Osteoblast (primary cell): ENCODE results near the gene KDM5C. TPM values are rescaled to one million over a fixed set of nuclear protein-coding genes. Genes with fewer than 3 reads are reported as not detected.

Experiments
- DNase-seq: peaks from one replicate; pipeline ENCODE4 v3.0.0; 2011; ENCODE audit warnings: low spot score, mixed read lengths; ENCODE audit not compliant: insufficient read length; ENCODE audit errors: missing footprints
- H2AFZ ChIP-seq: 2 replicates; pipeline ENCODE4 v1.6.0; 2011; ENCODE audit warnings: mild to moderate bottlenecking, low read length
- H3K27ac ChIP-seq: 2 replicates; pipeline ENCODE4 v1.5.1; 2011; ENCODE audit warnings: mild to moderate bottlenecking, low read depth, low read length, moderate library complexity
- H3K27me3 ChIP-seq: 2 replicates; pipeline ENCODE4 v1.6.0; 2012; ENCODE audit warnings: mild to moderate bottlenecking, control low read depth, inconsistent platforms, low read length, moderate library complexity; ENCODE audit not compliant: insufficient read depth
- H3K36me3 ChIP-seq: 2 replicates; pipeline ENCODE4 v1.5.1; 2011; ENCODE audit warnings: mild to moderate bottlenecking, low read length, control low read depth, moderate library complexity; ENCODE audit not compliant: insufficient read depth
- H3K4me1 ChIP-seq: 2 replicates; pipeline ENCODE4 v1.5.1; 2011; ENCODE audit warnings: mild to moderate bottlenecking, low read length, control low read depth, moderate library complexity; ENCODE audit not compliant: insufficient read depth
- H3K4me2 ChIP-seq: 2 replicates; pipeline ENCODE4 v1.6.0; 2011; ENCODE audit warnings: mild to moderate bottlenecking, low read length; ENCODE audit not compliant: insufficient read depth
- H3K4me3 ChIP-seq: fragments of 200-600 bp; sonication (generic); 3 replicates; pipeline ENCODE4 v1.5.1; 2012; ENCODE audit warnings: mild to moderate bottlenecking, low read length, inconsistent platforms; ENCODE audit not compliant: insufficient read depth
- H3K79me2 ChIP-seq: 2 replicates; pipeline ENCODE4 v1.6.0; 2012; ENCODE audit warnings: mild to moderate bottlenecking, low read length, control low read depth, inconsistent platforms; ENCODE audit not compliant: insufficient read depth
- H3K9me3 ChIP-seq: 2 replicates; pipeline ENCODE4 v1.5.1; 2011; ENCODE audit warnings: low read depth, low read length, control low read depth
- H4K20me1 ChIP-seq: 2 replicates; pipeline ENCODE4 v1.6.0; 2012; ENCODE audit warnings: mild to moderate bottlenecking, low read length, control low read depth; ENCODE audit not compliant: insufficient read depth
- CTCF ChIP-seq: IDR thresholded peaks from 2 replicates; pipeline ENCODE4 v1.5.1; 2011; ENCODE audit warnings: mild to moderate bottlenecking, low read depth, low read length, moderate library complexity; ENCODE audit errors: extremely low read depth
- total RNA-seq: library from RNA; depleted of rRNA; stranded (reverse); fragments of >200 nt; gene quantifications from 2 replicates; pipeline ENCODE4 v1.2.3, GENCODE V29; 2012

The KDM5C gene
- total RNA-seq, 1 donor, result 104 TPM

- Histone ChIP-seq H2AFZ (no peak overlapping the region), H3K27me3 (peaks cover 4% of the 10 kb centered on the region), H3K4me1 (no peaks in the 10 kb centered on the region), H3K9me3 (no peaks in the 10 kb centered on the region), H3K36me3 (peaks cover 17% of the 10 kb centered on the region), H3K79me2 (no peaks in the 10 kb centered on the region), H3K4me3 (no peak overlapping the region), H4K20me1 (no peaks in the 10 kb centered on the region), H3K4me2 (no peak overlapping the region), H3K27ac (no peak overlapping the region)
- no peak for TF ChIP-seq CTCF
- peak; percentile 15 for DNase-seq
Measured at GRCh38 chrX:53242310-53242709, 17.3 kb upstream of the KDM5C start.

GRCh38 chrX:53241558-53241957, 16.6 kb upstream of the KDM5C start:
- H3K27ac ChIP-seq, result no peak overlapping the region
- H3K4me1 ChIP-seq, result no peaks in the 10 kb centered on the region
- no peaks in the 10 kb centered on the region for H4K20me1 ChIP-seq
- H3K4me2 ChIP-seq, result no peak overlapping the region
- H3K9me3 ChIP-seq, result no peaks in the 10 kb centered on the region
- H3K36me3 ChIP-seq, result peaks cover 12% of the 10 kb centered on the region
- H3K4me3 ChIP-seq, result no peak overlapping the region
- no peak overlapping the region for H2AFZ ChIP-seq
- no peak for TF ChIP-seq CTCF
- DNase-seq, result peak; percentile 30
- H3K79me2 ChIP-seq, result no peaks in the 10 kb centered on the region
- peaks cover 4% of the 10 kb centered on the region for H3K27me3 ChIP-seq

- Histone ChIP-seq H3K9me3 (no peaks in the 10 kb centered on the region), H3K27ac (no peak overlapping the region), H3K79me2 (no peaks in the 10 kb centered on the region), H3K27me3 (peaks cover 4% of the 10 kb centered on the region), H3K36me3 (peaks cover 12% of the 10 kb centered on the region), H2AFZ (no peak overlapping the region), H3K4me3 (no peak overlapping the region), H4K20me1 (no peaks in the 10 kb centered on the region), H3K4me1 (no peaks in the 10 kb centered on the region), H3K4me2 (no peak overlapping the region)
- peak; percentile 35 for TF ChIP-seq CTCF
- DNase-seq, result peak; percentile 44
Measured at GRCh38 chrX:53239474-53239873, 14.5 kb upstream of the KDM5C start.

- Histone ChIP-seq H3K9me3 (no peaks in the 10 kb centered on the region), H3K27me3 (peaks cover 7% of the 10 kb centered on the region), H3K79me2 (no peaks in the 10 kb centered on the region), H2AFZ (no peak overlapping the region), H4K20me1 (no peaks in the 10 kb centered on the region), H3K4me3 (no peak overlapping the region), H3K36me3 (peaks cover 8% of the 10 kb centered on the region), H3K4me1 (no peaks in the 10 kb centered on the region), H3K4me2 (no peak overlapping the region), H3K27ac (no peak overlapping the region)
- DNase-seq, result no peak
- no peak for TF ChIP-seq CTCF
Measured at GRCh38 chrX:53237056-53237455, 12.0 kb upstream of the KDM5C start.
